ENCODE results near the gene SRSF7. TPM values are rescaled to one million over a fixed set of nuclear protein-coding genes. Genes with fewer than 3 reads are reported as not detected.

SRSF7 gene
- total RNA-seq, 1 donor from 2014 or later: 105 TPM

DNA sequence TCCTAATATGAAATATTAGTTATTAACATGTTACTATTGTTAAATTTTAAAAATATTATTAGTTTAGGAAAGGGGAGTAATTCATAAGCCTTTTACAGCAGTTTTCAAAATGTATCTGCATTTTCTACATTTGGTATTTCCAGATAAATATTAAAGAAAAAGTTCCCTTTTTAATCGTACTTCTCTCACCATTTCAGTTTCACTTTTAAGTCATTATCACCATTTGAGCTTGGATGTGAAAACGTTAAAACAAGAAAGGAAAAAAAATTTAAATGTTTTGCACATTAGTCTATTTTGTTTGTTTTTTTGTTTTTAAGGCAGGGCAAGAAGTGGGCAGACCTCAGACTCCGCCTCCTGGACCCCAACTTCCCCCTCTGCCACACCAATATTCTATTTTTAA is 3.3 kb upstream of the SRSF7 start:
- DNase-seq (ENCODE audit: low read depth in 2 of 2): no peak

DNA sequence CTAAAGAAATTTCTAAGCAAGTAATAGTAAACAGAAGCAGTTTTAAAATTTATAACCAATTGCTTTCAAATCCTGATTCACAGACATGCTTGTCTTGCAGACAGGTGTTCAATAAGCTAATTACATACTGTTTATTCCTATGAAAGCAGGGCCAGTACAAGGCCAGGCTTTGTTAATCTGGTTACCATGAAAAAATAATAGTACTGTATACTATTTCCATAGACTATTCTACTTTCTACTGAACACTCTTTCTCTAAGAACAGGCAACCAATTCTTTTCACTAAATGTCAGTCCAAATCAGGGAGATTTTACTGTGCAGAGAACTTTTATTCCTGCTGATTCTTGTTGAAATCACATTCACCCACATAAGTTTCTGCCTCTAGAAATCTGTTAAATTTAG is 2.9 kb upstream of the SRSF7 start:
- DNase-seq (ENCODE audit: low read depth in 2 of 2): no peak

DNA sequence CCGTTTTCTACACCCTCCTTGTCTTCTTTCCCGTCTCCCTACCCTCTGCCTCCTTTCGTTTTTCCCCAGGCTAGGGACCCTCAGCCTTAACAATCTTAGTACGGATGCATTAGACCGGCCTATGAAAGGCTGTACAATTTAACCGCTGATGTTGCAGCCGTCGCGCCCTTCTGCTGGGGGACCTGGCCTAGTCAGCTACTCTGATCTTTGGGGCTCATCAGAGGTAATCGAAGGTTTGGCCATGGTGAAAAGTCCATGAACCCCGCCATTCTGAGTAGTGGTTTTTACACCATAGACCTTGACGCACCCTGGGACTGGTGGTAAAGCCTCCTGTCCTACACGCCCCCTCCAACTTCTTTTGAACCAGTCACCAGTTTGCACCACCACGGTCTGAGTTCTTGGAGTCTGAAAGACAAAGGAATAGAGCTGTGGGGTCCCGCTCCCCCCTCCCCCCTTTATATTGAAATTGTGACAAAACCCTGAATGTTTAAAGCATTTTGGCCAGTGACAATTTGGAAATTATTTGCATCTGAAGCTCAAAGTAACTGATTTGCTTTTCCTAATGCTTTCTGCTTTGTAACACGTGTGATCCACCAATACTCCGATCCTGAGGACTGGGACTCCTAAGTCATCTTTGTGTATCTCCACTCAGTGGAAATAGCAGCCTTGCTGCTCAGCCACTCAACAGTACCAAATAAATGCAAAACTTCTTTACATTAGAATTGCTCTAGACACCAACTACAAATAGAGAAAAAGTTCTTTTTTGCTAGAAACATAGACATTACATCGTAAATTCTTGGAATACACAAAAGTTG is 642 bp upstream of the SRSF7 start:
- no peak for DNase-seq (ENCODE audit: low read depth in 2 of 2)

DNA sequence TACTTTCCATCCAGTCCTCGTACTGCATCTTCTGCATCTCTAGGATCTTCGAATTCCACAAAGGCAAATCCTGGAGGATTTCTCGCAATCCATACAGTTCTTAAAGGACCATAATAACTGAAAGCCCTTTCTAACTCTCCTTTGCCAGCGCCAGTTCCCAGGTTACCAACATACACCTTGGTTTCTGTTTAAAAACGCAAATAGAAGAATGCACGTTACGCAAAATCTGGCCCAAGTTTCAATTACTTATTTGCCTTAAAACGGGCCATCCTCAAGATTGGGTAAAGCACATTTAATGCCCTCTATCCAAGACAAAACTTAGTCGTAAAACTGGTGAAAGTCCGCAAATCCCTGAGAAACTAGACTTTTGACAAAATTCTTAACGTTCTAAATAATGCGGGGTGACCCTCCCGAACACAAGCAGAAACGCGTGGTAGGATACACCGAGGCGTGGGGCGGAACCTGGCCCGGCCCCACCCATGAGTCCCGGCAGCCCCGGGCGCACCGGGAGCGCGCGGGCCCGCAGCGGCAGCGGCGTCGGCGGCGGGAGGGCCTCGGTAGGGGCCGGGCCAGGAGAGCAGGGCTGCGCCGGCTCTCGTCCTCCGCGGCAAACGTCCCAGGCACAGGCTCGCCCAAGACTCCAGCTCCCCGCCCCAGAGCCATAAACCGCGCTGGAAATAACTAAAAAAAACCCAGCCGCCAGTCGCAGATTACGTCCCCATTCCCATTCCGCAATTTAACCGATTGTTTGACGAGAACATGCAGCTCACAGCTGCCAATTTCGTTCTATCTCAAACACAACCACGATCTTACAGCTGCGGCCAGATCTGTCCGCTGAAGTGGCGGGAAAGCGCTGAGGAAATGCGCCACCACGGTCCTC is 910 bp downstream of the SRSF7 start:
- DNase-seq (ENCODE audit: low read depth in 2 of 2): peak in 1 of 2 donors; percentile 47

DNA sequence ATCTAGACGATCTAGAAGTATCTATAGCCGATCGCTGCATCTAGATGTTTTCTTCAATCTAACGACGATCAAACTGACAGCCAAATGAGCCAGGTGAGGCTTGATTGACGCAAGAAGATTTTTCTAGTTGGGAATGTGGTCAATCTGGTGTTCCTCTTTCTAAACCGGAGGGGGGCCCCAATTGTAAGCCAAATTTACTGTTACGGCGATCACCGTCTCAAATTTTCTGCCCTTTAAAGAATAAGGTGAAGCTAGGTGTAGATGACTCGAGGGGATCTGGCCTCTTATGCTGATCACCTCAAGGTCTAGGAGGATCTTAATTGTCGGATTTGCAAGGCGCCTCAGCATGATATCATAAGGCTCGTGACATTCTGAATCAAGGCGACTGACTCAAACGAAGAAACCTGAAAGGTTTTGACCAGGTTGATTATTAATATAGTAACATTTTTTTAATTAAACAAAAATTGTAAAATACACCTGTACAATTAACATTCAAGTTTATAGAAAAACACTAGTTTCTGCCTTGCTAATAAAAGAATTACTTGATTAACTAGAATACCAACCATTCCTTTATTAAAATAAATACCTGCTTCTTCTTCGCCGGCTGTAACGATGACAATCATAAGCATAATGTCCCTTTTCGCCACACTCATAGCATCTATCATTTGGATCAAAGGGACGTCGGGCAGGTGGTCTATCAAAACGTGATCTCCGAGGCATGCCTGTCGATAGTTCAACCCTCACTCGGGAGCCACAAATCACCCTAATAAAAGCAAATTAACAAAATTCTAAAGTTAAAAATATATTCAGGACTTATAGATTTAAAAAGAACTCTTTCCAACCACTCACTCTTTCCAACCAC is 2.0 kb downstream of the SRSF7 start:
- no peak for DNase-seq (ENCODE audit: low read depth in 2 of 2)

DNA sequence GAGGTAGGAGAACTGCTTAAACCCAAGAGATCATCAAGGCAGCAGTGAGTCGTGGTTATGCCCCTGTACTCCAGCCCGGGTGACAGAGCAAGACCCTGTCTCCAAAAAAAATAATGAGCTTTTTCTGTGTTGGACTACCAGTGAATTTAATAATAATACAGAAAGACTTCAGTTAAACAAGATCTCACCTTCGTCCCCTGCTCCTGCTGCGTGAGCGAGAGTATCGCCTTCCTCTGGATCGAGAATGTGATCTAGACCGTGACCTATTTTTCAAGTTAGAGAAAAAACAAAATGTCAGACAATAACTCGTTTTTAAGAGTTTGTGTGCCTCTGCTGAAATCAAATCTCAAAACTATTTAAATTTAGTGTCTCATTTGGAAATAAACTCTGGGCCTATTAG is 2.8 kb downstream of the SRSF7 start:
- no peak for DNase-seq (ENCODE audit: low read depth in 2 of 2)

DNA sequence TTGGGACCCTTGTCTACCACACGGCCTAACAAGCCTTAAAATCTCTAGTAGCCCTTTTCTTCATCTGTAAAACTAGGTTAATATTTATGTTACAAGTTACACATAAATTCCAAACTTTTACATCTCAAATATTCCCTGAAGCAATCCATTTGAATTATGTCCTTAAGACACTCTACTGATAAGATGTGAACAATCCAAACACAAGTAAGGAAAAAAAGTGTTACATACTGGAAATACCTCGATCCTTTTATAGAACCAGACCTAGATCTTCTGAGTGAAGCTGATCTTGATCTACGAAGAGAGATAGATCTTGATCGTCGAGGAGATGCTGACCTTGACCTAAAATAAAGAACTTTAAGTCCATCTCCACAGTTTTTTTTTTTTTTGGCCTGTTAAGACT is 3.3 kb downstream of the SRSF7 start:
- no peak for DNase-seq (ENCODE audit: low read depth in 2 of 2)

DNA sequence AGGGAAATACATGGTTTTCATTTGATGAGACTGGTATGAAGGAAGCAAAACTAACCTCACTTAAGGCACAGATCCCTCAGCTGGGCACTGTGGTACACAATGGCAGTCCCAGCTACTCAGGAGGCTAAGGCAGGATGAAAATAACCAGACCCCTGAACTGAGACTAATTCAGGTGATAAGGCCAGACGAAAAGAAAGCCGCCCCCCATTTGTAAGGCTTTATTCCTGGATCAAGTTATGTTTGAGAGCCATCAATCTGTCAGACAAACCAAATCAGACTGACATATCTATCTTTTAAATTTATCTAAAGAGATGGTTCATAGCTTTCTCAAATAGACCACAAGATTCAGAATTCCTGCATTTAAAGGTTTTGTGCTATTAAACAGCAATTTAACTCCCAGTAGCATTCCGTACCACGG is 4.1 kb downstream of the SRSF7 start:
- no peak for DNase-seq (ENCODE audit: low read depth in 2 of 2)

DNA sequence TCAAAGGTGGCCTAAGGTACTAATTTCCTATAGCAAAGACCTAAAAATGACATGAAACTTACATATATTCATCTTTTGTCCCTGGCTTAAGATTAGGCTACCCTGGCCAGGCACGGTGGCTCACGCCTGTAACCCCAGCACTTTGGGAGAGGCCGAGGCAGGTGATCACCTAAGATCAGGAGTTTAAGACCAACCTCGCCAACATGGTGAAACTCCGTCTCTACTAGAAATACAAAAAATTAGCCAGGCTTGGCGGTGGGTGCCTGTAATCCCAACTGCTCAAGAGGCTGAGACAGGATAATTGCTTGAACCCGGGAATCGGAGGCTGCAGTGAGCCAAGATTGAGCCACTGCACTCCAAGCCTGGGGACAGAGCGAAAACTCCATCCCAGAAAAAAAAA is 5.9 kb downstream of the SRSF7 start:
- no peak for DNase-seq (ENCODE audit: low read depth in 2 of 2)

DNA sequence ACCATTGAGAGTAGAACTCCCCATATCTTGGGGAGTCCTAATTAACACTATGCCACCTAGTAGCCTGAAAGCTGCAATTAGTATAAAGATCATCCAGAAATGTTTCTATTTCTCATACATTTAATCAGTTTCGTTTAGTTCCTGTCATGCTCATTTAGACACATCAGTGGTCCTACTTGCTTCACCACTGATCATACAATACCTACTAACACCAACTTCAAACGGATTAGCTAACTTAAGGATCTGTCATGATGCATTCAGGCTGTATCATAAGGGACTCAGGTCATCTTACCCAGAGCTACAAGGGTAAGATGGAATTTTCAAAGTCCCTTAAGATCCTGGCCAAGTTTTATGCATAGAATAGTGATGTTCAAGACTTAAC is 6.8 kb downstream of the SRSF7 start:
- no peak for DNase-seq (ENCODE audit: low read depth in 2 of 2)

DNA sequence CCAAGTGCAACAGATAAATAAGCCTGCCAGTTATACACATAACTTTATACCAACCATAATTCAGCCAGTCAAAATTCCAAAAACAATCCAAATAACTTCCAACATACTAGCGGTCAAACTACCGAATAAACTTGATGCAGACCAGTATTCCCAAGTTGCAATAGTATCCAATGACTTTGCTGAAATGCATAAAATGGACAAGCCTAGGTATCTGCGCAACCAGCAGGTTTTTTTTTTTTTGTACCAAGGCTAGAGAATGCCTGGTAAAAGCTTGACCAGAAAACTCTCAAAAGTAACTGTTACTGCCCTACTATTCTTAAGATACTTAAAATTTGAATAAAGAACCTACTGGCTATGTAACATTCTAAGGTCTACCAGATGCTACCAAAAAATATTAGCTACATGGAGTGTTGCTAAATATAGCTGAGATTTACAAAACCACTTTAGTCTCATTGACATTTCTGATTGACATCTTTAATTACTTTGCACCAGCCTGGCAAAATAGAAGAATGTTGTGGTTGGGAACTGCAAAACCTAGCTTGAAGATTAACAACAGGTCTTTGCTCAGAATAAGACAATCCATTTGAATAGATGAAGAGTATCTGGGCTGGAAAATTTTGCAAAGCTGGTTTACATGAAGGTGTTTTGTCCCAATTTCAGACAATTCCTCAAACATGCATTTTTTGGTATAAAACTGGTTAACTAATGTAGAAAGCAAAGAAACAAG is 7.3 kb downstream of the SRSF7 start:
- DNase-seq (ENCODE audit: low read depth in 2 of 2): no peak

DNA sequence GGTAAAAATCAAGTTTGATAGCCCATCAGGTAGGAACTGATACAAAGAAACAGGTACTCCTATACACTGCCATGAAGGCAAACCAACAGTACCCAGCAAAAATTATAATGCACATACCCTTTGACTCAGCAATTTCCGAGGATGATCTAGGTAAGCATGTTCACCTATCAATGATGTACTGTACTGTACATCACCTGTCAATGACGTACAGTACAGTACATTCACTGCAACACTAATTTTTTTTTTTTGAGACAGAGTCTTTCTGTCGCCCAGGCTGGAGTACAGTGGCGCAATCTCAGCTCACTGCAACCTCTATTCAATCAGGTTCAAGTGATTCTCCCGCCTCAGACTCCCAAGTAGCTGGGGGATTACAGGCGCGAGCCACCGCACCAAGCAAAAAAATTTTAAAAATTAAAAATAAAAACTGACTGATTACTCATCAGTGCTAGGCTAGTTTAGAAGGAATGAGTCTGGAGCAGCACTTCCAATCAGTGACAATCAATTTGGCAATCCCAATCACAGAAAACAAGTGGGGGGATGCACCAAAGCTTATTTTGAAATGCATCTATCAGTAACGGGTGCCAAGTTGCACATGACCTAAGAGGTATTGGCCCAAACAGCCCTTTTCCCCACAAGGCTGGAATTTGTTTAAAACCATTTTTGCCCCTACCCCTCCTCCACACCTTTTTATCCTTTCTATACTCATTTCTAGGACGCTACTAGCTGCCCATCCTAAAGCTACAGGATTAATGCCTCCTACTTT is 8.2 kb downstream of the SRSF7 start:
- DNase-seq (ENCODE audit: low read depth in 2 of 2): no peak

DNA sequence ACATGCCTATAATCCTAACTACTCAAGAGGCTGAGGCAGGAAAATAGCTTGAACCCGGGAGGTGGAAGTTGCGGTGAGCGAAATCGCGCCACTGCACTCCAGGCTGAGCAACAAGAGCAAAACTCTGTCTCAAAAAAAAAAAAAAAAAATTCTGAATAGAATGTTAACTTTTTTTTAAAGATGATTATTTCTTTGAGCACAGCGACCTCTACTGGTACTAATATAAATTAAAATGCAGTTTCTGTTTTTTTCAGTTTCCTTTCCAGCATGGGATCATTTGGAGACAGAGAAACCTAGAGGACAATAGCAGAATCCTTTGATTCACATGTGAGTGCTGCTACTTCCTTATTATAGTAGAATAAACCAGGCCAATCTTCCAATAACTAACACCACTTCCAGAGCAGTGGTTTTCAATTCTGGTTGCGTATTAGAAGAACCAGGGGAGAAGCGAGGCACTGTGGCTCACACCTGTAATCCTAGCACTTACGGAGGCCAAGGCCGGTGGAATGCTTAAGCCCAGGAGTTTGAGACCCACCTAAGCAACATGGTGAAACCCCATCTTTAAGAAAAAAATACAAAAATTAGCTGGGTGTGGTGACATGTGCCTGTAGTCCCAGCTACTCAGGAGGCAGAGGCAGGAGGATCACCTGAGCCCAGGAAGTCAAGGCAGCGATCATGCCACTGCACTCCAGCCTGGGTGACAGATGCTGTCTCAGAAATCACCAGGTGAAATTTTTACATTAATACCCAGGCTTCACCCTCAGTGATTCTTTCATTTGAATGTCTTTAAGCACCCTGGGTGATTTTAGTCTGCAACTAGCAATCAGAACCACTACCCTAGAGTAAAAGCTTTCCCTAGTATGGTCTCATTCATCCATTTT is 10.1 kb downstream of the SRSF7 start:
- peak; percentile 47 to 55 for DNase-seq (ENCODE audit: low read depth in 2 of 2)

DNA sequence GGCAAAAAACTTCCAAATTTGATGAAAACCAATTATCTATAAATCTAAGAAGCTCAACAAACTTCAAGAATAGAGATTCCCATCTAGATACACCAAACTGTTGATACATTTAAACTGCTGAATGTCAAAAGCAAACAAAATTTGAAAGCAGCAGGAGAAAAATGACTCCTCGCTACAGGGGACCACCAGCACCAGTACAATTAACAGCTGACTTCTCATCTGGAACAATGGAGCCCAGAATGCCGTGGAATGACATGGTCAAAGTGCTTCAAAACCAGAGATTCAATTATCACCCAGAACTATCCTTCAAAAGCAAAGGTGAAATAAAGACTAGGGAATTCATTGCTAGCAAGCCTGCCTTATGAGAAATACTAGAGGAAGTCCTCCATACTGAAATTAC is 11.6 kb downstream of the SRSF7 start:
- DNase-seq (ENCODE audit: low read depth in 2 of 2): no peak

DNA sequence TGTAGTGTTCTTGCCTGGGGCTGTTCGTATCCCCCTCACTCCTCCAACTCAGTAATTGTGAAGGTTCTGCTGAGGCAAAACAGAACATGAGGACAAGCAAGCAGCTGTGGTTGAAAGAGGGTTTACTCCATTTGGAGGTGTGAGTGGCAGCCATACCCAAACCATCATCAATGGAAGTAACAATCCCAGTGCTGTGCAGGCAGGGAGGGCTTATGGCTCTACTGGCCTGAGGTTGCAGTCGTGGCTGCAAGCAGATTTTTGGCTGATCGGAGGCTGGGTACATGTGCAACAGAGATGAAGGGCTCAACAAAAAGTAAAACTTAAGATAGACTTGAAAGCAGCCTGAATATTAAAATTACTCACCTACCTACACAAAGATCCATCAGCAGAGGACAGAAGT is 13.2 kb downstream of the SRSF7 start:
- no peak for DNase-seq (ENCODE audit: low read depth in 2 of 2)

DNA sequence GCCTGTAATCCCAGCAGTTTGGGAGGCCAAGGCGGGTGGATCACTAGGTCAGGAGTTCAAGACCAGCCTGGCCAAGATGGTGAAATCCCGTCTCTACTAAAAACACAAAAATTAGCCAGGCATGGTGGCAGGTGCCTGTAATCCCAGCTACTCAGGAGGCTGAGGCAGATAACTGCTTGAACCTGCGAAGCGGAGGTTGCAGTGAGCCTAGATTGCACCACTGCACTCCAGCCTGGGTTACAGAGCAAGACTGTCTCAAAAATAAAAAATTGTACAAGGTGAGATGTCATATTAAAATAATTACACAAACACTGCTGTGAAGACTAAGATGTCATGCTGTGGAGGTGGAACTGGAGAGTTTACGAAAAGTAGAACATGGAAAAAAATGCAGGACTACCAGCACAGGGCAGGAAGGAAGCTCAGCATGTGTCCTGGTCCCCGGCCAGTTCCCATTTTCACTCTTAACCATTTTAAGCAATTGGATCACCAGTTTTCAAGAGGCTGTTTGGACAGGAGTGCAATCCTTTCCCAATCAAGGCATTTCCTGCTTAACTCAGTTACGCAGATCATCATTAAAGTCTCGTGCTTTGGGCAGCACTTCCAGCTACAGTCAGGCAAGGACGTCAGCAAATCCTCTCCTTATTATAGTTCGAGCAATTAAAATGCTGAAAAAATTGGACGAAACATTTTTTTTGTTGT is 14.0 kb downstream of the SRSF7 start:
- peak; percentile 38 to 88 for DNase-seq (ENCODE audit: low read depth in 2 of 2)

DNA sequence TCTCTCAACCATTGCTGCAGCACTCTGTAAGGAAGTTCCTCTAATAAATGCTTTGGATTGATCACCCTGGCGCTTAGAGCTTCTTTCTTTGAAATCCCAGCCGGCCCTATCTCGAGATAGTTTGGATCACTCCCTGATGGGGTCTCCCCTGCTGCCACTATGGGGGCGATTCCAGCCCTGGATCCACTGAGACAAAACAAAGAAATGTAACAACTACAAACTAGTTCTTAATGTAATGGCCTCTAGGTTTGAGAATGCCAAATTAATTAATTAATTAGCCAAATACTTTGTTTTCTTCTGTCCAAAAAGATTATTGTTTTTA is 15.2 kb downstream of the SRSF7 start:
- DNase-seq (ENCODE audit: low read depth in 2 of 2): no peak

DNA sequence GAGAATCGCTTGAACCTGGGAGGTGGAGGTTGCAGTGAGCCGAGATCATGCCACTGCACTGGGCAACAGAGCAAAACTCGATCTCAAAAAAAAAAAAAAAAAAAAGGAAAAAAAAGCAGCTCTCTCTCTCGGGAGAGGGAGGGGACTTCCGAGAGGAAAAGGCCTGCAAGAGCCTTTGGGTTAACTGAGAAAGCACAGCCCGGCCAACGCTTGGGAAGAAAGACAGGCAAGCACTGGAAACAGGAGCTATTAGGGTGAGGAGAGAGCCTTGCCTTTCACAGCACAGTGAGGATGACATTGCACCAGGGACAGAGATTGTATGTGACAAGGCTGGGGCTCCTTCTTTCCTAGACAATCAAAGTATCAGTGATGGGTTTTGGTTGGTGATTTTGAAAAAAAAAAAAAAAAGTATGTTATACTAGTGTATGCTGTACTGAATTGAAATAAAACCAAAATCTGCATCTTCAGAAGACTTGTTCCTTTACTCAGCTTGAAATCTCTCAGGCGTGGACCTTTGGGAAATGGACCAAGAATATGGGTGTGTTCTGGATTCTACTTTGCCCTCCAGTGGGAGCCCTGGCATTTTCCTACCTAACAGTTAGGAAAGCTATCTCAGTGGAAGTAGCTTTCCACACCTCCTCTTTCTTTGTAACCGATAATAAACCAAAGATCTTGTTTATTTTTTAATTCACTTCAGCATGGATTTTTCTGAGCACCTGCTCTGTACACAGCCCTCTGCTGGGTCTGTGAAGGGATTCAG is 16.7 kb downstream of the SRSF7 start:
- peak in 1 of 2 donors; percentile 8 for DNase-seq (ENCODE audit: low read depth in 2 of 2)
